ENCODE measurements around the gene RUBCNL.

Gene RUBCNL

DNA sequence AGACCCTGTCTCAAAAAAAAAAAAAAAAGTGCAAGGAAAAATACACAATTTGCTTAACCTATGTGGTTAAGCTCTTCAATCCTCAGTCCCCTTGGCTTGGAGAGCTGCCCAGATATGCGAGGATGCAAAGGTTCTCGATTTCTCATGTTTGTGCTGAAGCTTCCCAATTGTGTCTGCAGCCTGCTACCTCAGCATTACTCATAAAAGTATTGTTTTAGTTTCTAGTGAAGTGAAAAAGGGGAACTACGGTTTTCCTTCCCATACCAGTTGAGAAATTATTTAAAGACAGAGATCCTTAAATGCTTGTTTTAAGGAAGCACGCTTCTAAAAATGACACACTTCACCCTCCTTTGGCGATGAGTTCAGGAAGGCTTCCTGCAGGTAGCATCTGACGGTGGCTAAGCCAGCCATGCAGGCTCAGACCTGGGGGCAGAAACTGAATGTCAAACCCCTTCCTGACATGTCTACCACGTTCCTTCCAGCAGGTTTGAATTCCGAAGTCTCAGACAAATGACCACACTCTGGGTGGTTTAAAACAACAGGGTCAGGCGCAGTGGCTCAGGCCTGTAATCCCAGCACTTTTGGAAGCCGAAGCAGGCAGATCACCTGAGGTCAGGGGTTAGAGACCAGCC, 47.9 kb downstream of the RUBCNL start:
- DNase-seq, result no peak

DNA sequence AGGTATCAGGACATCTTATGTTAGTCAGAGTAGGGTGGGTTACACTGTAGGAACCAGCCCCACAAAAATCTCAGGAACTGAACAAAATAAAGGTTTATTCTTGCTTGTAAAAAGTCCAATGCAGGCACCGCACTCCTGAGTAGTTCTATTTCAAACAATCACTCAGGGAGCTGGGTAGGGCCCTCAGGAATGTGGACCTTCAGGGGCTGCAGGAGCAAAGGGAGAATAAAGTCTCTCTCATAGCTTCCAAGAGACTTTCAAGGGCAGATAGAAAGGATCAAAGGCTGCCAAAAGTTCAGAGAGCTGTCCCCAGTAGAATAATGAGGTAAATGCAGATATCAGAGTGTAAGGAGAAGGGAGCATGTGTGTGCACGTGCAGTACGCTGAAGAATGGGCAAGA, 49.4 kb downstream of the RUBCNL start:
- no peak for DNase-seq

DNA sequence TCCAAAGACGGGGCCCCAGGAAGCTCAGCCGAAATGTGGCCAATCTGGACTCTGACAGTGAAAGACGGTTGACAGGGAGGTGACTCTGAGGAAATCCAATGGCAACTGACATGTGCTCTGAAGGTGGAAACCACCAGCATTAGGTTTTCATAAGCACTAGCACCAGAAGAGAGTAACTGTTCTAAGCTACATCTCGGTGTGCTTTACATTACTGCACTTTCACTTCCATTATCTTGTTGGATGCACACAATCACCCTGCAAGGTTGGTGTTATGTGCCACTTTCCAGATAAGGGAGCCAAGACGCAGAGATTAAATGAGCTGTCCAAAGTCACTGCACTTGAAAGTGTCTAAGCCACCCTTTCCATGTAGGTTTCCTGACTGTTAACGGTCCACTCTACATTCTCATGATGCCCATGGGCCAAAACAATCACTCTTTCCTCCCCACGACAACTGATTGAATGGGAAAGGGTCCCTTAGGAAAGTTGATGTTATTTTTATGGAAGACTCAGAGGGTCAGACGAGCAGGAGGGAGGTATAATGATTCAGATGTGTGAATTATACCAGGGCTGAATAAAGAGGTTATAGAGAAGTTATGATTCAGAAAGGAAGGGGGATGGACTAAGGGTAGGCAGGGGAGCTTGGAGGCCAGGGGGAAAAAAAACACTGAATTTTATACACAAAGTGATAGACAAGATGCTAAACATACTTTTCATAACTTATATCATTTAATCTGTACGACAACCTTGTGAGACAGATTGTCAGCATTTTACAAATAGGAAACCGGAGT, 52.8 kb downstream of the RUBCNL start:
- peak in 1 of 5 donors; percentile 8 for DNase-seq

DNA sequence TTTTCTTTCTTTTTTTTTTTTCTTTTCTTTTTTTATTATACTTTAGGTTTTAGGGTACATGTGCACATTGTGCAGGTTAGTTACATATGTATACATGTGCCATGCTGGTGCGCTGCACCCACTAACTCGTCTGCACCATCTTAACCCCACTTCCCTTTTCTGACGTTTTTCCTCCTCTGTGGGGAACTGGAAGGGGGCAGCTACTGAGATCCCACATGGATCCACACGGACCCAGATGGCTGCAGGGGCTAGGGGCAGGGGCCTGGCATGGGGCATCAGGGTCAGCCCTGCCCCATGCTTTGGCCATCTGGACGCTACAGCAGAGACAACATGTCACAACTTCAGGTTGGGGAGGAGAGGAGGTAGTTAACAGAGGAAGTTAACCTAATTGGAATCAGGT, 54.3 kb downstream of the RUBCNL start:
- DNase-seq, result no peak

DNA sequence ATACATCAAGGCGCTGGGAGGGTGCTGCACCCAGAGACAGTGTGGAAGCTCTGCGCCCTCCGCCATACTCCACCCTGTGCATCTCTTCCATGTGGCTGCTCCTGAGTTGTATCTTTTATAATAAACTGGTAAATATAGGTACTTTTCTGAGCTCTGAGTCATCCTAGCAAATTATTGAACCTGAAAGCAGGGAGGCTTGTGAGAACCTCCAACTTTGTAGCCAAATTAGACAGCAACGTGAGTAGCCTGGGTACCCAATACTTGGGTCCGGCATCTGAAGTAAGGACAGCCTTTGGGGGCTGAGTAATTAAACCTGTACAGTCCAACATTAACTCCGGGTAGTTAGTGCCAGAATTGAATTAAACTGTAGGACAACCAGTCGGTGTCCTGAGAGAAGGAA, 57.4 kb downstream of the RUBCNL start:
- DNase-seq, result no peak

DNA sequence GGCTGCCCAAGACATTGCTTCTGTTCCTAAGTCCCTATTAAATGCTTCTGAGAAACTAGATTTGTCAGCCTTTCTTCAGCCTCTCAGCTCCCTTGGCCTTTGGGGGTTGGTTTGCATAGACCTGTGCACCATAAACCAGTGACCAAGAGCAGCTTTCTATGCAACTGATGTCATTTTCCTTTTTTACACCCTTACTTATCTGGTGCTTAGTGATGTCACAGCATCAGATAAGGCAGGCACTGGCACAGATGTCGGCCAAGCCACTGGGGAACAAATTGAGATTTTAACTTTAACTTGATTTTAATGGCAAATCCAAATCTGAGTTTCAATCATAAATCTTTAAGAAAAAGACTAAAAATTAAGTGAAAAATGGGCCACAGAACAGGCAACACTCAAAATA, 59.8 kb downstream of the RUBCNL start:
- no peak for DNase-seq

DNA sequence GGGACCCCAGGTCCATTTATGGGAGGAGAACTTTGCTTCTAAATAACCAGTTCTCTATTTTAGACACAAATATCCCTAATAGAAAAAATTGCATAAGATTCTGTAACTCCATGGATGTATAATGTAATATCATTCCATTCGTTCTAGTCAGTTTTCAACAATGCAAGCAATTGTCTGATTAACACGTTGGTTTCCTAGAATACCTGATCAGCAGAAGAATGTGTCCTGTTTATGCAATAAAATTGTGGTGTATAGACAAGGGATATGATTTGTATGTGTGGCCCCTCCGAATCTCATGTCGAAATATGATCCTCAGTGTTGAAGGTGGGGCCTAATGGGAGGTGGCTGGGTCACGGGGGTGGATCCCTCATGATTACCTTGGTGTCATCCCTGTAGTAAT, 62.1 kb downstream of the RUBCNL start:
- no peak for DNase-seq

DNA sequence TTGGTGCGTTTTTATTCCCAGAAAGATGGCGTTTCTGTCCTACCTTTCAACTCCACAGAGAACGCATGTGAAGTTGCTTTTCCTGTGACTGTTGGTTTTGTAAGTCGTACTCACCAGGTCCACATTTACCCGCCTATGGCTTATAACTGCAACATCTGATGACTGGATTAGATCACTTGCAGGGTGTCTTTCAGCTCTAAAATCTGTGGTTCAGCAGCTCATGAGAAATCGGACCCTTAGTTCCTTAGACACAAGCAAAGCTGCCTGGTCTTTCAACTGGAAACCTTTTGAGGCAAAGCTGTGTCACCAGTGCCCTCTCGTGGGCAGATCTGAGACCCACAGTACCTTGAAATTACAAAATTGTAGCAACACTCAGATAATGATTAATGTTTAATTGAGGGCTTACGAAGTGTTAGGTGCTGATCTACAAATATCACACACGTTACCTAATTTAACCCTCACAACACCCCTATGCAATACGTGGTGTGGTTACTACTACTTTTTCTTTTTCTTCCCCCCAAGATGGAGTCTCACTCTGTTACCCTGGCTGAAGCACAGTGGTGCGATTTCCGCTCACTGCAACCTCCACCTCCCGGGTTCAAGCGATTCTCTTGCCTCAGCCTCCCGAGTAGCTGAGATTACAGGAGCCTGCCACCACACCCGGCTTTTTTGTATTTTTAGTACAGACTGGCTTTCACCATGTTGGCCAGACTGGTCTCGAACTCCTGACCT, 65.4 kb downstream of the RUBCNL start:
- DNase-seq, result peak; percentile 23 to 81 (median 47)

DNA sequence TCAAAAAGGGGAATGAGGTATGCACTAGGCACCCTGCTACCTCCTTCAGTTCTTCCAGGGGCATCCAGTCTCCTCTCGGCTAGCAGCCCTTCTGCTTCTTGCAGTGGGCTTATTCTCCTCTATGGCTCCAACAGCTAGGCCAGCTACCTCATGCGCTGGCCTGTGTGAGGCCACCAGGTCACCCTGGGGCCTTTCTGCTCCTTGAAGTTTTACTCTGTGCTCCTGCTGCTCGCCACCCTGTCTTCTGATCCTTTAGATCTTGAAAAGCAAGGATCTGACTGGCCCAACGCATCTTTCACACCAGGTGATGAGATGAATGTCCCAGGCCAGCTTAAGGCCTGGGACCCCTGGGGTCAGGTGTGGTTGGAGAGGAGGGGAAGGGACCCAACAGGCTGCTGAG, 66.2 kb downstream of the RUBCNL start:
- DNase-seq, result no peak

DNA sequence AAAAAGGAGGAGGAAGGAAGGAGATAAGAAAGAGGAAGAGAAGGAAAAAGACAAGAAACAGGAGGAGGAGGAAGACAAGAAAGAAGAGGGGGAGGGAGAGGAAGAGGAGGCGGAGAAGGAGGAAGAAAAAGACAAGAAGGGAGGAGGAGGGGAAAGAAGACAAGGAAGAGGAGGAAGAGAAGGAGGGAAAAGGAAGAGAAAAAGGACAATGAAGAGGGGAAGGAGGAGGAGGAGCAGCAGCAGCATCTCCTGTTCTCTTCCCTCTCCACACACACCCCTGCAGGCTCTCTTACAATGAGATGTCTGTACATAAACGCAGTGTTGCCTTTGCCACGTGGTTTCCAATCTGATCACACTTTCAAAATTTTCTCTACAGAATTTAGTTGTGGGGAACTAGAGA, 66.6 kb downstream of the RUBCNL start:
- DNase-seq, result no peak

DNA sequence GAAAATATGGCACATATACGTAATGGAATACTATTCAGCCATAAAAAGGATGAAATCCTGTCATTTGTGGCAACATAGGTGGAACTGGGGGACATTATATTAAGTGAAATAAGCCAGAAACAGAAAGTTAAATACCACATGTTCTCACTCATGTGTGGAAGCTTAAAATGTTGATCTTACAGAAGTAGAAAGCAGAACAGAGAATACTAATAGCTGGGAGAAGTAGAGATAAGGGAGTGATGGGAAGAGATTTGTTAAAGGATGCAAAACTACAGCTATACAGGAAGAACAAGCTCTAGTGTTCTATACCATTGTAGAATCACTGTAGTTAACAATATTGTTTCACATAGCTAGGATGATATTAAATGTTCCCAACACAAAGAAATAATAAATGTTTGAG, 68.1 kb downstream of the RUBCNL start:
- no peak for DNase-seq

DNA sequence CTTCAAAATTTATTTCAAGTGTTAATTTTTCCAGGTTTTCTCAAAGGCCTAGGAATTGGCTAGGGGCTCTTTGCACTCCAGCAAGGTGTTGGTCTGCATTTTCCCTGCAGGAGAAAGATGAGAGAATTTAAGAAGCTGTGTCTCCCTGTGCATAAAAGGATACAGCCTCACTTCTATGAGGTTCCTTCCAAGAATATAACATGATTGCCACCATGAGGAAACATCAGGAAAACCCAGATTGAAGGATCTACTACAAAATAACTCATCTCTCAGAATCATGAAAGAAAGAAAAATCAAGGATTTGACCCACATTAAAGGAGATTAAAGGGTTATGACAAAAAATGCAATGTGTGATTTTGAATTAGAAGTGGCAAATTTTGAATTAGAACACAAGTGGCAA, 69.9 kb downstream of the RUBCNL start:
- DNase-seq, result no peak

DNA sequence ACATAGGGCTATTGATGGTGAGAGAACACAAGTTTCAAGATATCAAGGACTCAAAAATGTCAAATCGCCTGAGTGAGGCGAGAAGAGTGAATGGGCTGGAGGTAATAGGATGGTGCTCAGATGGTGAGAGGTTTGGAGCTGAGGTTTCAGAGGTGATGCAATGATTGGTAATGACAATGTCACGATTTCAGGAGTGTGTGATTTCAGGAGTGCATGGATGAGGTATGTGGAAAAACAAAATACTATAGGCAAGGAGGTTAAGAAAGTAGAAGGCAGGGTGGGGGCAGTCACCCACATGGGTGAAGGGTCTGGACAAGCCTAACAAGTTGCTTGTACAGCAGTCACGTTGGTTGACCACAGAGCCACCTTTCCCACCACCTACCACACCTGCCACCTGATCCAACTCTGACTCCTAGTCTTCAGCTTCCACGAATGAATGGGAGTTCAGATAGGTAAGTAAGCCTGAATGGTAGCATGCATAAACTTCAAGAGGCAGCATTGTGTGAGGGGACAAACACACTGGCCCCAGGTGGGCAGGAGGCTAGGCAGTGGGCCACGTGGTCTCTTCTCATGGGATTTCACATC, 71.5 kb downstream of the RUBCNL start:
- peak in 1 of 5 donors; percentile 26 for DNase-seq

DNA sequence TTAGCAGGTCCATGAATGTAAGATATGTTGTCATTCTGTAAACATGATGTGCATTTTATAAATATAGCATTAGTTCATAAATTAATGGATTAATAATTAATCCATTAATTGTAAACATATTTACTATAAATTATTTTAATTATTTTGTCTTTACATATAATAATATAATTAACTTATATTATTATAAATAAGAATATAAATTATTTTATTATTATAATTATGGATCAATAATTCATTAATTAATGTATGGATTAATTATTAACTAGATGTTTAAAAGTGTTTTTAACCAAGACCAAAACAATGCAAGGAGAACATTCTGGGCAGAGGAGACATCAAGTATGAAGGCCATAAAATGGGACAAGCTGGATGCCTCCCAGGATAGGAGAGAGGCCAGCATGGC, 72.0 kb downstream of the RUBCNL start:
- DNase-seq, result no peak

DNA sequence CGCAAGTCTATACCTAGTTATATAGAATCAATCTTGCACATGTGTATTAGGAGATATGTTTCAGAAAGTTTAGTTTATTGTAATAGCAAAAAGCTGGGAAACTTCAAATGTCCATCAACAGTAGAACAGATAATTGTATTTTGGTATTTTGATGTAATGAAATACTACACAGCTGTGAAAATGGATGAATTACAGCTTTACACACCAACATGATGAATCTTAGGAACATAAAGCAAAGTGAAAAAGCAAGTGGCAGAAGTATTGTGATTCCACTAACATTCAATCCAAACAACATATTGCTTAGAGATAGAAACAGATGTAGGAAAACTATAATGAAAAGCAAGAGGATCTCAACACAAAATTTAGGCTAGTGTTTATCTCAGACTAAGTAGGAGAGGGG, 72.5 kb downstream of the RUBCNL start:
- no peak for DNase-seq

DNA sequence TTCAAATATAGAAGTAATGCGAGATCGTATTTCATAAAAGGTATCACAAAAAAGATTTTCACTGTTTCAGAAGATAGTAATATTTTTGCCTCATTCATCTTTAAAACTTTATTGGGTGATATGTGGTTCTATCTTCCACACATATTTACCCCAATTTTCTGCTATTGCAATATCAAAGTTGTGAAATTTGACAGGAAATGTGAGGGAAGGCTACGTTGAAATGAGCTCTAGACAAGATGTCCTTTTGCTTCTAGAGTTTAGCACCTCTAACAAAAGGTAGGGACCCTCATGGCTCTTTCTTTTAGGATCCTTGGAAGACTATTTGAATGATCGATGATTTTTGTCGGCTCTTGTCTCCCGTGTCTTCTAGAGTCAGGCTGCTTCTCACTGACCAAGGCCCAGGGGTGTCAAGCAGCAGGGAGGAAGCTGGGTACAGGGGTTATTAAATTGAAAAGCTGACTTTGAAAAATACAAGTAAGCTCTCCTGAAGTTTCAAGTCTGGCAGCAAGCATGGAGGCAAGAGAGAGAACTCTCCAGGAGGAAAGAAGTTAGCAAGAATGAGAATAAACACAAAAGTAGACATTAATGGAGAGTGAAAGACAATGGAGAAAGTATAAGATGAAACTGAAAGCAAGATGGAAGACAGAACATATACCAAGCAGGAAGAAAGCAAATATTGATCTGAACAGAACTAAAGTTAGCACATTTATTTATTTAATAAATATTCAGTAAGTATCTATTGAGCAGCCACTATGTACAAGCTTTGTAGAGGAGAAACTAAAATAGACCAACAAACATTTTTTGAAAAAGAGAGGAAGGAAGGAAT, 73.4 kb downstream of the RUBCNL start:
- peak in 1 of 5 donors; percentile 6 for DNase-seq

DNA sequence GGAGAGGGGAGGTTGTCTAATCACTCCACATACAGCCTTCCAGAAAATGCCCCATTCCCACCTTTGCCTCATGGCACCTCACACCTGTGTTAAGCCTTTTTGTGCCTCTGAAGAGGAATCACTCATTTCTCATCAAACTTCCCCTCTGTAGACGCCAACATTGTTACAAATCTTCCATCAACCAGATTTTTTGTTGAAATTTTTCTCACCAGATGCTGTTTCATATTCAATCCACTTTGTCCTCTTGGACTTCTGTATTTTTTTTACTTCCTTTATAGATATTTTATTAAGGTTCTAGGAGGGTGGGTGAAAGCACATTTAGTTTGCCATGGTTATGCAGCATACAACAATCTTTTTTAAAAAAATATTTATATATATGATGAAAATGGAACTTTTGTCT, 74.0 kb downstream of the RUBCNL start:
- DNase-seq, result no peak

DNA sequence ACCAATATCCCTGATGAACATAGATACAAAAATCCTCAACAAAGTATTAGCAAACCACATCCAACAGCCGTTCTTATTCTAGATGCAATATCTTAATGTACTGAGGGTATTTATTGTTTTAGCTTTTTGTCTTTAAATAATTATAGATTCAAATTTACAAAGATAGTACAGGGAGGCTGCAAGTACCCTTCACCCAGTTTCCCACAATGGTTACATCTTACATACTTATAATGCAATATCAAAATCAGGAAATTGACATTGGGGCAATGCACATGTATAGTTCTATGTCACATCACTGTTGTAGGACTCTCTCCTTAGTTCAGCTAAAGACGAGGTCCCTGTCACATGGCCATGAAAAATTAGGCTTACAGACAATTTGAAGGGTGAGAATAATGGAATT, 75.8 kb downstream of the RUBCNL start:
- no peak for DNase-seq

DNA sequence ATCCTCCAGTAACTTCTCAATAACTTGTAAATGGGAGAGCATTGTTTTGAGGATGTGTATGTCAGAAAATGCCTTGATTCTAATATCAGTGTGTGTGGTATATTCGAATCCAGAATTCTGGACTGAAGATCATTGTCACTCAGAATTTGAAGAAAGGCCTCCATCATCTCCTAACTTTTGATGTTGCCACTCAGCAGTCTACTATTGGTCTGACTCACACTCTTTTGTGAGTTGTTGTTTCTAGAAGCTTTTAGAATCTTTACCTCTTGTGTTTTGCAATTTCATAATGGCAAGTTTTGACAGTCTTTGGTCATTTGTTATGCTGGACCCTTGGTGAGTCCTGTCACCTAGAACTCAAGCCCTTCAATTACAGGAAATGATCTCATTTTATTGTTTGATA, 77.0 kb downstream of the RUBCNL start:
- DNase-seq, result no peak

DNA sequence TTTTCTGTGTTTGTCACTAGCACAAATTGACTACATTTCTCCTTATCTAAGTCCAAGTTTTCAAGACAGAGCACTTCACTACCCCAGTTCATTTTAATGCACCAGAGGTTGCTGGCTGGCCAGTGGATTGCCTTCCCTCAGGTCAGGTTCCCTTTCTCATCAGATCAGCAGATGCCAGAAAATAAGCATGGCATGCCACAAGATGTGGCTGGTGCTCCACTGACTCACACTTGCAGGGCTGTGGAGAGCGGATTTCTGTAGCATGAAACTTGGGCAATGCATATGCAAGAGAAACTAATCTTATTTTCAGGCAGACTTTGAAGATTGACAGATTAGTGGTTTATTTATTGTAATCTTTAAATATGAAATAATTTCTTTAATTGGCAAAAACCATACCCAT, 79.5 kb downstream of the RUBCNL start:
- no peak for DNase-seq

DNA sequence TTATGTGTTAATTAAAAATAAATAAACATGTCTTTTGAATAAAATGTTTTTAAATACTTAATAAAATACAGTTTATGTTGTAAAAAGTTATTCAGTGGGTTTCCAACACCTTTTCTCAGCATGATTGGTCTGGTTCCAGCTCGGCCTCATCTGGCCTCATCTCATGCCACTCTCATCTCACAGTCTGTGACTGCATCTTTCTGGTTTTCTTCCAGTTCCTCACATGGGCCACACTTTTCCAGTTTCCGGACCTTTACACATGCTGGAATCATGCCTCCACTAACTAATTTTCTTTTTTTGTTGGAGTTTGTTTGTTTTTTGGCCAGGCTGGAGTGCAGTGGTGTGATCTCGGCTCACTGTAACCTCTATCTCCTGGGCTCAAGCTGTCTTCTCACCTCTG, 82.5 kb downstream of the RUBCNL start:
- no peak for DNase-seq

DNA sequence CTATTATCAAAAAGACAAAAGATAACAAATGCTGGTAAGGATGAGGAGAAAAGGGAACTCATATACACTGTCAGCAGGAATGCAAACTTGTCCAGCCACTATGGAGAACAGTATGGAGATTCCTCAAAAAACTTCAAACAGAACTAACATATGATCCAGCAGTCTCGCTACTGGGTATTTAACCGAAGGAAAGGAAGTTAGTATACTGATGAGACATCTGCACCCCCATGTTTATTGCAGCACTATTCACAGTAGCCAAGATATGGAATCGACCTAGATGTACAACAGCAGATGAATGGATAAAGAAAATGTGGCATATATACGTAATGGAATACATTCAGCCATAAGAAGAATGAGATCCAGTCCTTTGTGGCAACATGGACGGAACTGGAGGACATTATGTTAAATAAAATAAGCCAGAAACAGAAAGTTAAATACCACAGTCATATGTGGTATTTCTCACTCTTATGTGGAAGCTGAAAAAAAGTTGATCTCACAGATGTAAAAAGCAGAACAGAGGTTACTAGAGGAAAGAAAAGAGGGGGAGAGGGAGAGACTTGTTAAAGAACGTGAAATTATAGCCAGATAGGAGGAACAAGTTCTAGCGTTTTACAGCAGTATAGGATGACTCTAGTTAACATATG, 83.2 kb downstream of the RUBCNL start:
- no peak for DNase-seq
